B cell (primary cell): ENCODE results near the gene ZC3H12C.

Experiments
- CTCF ChIP-seq: fragments of 200-600 bp; IDR thresholded peaks from one replicate; pipeline ENCODE4 v1.8.0; 2022; ENCODE audit warnings: antibody characterized with exemption, mild to moderate bottlenecking
- EZH2 ChIP-seq: IDR thresholded peaks from 2 replicates; pipeline ENCODE4 v1.6.1; 2012; ENCODE audit warnings: borderline replicate concordance, low read depth, mild to moderate bottlenecking, moderate library complexity, low read length; ENCODE audit not compliant: insufficient read depth, poor library complexity, severe bottlenecking

GRCh38 chr11:110133160-110133559 lies 40.0 kb downstream of the ZC3H12C start:
- TF ChIP-seq EZH2 (no peak), CTCF (no peak)
